Vagina (tissue), 2 donors: Measurements from ENCODE around the gene ARHGAP23. TPM values are rescaled to one million over a fixed set of nuclear protein-coding genes. Genes with fewer than 3 reads are reported as not detected.

Experiments
- DNase-seq, 2 donors: peaks; one replicate each; pipeline ENCODE4 v3.0.0-alpha.2; 2017; ENCODE audit errors: extremely low spot score in 2 of 2
- H3K27ac ChIP-seq: fragments of 200-600 bp; sonication (generic); one replicate; pipeline ENCODE4 v1.5.1; 2019
- H3K27me3 ChIP-seq: fragments of 200-600 bp; sonication (generic); one replicate; pipeline ENCODE4 v1.5.1; 2019
- H3K36me3 ChIP-seq, 2 donors: fragments of 200-600 bp; sonication (generic); one replicate each; pipeline ENCODE4 v1.5.1; 2017 to 2019
- H3K4me1 ChIP-seq: fragments of 200-600 bp; sonication (generic); one replicate; pipeline ENCODE4 v1.5.1; 2019
- H3K4me3 ChIP-seq, 2 donors: fragments of 200-600 bp; sonication (generic); 1 replicate in 1 of 2; 2 replicates in 1 of 2; pipeline ENCODE4 v1.5.1; 2016 to 2019
- H3K9me3 ChIP-seq: fragments of 200-600 bp; sonication (generic); one replicate; pipeline ENCODE4 v1.5.1; 2019
- POLR2A ChIP-seq, 2 donors: fragments of 450-650 bp; IDR thresholded peaks; one replicate each; pipeline ENCODE4 v1.6.1; 2017; ENCODE audit warnings: antibody characterized with exemption in 2 of 2, mild to moderate bottlenecking in 2 of 2, moderate library complexity in 2 of 2
- POLR2AphosphoS5 ChIP-seq, 2 donors: sonication (generic); formaldehyde crosslinking; IDR thresholded peaks; one replicate each; pipeline ENCODE4 v1.9.0; 2017; ENCODE audit warnings: antibody characterized with exemption in 2 of 2, mild to moderate bottlenecking in 2 of 2, low read depth in 1 of 2; ENCODE audit not compliant: insufficient read depth in 1 of 2
- intact Hi-C: fragments of 100-400 bp; cut with DNase I; formaldehyde crosslinking; loops from one replicate; pipeline ENCODE4 v1.15.1; 2023
- total RNA-seq: library from RNA; depleted of rRNA; stranded (reverse); fragments of >200 nt; gene quantifications from one replicate; pipeline ENCODE4 v1.2.3, GENCODE V29; 2016
- TF ChIP-seq, protein P1 (sequence below), 3 experiments: fragments of 450-650 bp in 2 of 3; fragments of 200-600 bp in 1 of 3; sonication (generic) in 1 of 3; IDR thresholded peaks; one replicate each; pipeline ENCODE4 v1.5.1; 2017 to 2019; ENCODE audit warnings: antibody characterized with exemption in 3 of 3, mild to moderate bottlenecking in 2 of 3, moderate library complexity in 2 of 3

ARHGAP23 gene
- total RNA-seq, 1 donor from 2014 or later, result 70.2 TPM

GRCh38 chr17:38405654-38406053 lies 22.6 kb upstream of the ARHGAP23 start:
- Histone ChIP-seq H3K27me3 (no peaks in the 10 kb centered on the region), H3K4me1 (no peaks in the 10 kb centered on the region), H3K36me3 (peaks cover 0 to 2% of the 10 kb centered on the region in 2 donors), H3K4me3 (no peak overlapping the region), H3K9me3 (no peaks in the 10 kb centered on the region), H3K27ac (no peak overlapping the region)
- intact Hi-C loops, result no loop called here
- TF ChIP-seq POLR2A (IDR thresholded peaks at IDR 0.05) (no peak), POLR2AphosphoS5 (IDR thresholded peaks at IDR 0.05; ENCODE audit: insufficient read depth in 1 of 2, low read depth in 1 of 2) (no peak)
- TF ChIP-seq, protein P1, sequence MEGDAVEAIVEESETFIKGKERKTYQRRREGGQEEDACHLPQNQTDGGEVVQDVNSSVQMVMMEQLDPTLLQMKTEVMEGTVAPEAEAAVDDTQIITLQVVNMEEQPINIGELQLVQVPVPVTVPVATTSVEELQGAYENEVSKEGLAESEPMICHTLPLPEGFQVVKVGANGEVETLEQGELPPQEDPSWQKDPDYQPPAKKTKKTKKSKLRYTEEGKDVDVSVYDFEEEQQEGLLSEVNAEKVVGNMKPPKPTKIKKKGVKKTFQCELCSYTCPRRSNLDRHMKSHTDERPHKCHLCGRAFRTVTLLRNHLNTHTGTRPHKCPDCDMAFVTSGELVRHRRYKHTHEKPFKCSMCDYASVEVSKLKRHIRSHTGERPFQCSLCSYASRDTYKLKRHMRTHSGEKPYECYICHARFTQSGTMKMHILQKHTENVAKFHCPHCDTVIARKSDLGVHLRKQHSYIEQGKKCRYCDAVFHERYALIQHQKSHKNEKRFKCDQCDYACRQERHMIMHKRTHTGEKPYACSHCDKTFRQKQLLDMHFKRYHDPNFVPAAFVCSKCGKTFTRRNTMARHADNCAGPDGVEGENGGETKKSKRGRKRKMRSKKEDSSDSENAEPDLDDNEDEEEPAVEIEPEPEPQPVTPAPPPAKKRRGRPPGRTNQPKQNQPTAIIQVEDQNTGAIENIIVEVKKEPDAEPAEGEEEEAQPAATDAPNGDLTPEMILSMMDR (IDR thresholded peaks at IDR 0.05), result no peak
- no peak for DNase-seq

DNA sequence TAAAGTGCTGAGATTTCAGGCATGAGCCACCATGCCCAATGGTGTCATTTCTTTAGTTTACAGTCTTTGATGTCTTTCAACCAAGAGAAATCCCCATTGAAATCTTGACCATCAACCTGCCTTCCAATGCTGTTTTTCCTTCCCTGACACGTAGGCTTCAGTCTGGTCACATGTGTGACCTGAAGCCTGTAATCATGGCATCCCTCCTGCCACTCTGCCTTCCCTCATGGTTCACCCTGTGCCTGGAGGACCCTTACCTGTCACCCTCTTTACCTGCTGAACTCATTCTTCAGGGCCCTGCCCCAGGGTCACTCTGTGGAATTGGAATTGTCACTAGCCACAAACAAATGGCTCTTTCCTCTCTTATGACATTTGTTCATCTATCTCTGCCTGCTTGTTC lies 18.1 kb upstream of the ARHGAP23 start:
- H3K27ac ChIP-seq, result no peak overlapping the region
- no peak overlapping the region for H3K4me3 ChIP-seq
- H3K36me3 ChIP-seq, result no peaks in the 10 kb centered on the region
- H3K4me1 ChIP-seq, result peaks cover 6% of the 10 kb centered on the region
- peak in 1 of 2 donors; percentile 60 for DNase-seq
- no peak for TF ChIP-seq POLR2A (IDR thresholded peaks at IDR 0.05)
- TF ChIP-seq, protein P1 (IDR thresholded peaks at IDR 0.05), result no peak
- TF ChIP-seq POLR2AphosphoS5 (IDR thresholded peaks at IDR 0.05; ENCODE audit: insufficient read depth in 1 of 2, low read depth in 1 of 2), result no peak
- intact Hi-C loops, result loop anchor here (2.0 kb wide), 1 partner anchor 61 kb away; no protein-coding TSS in a partner anchor
- H3K27me3 ChIP-seq, result no peaks in the 10 kb centered on the region
- H3K9me3 ChIP-seq, result no peaks in the 10 kb centered on the region

GRCh38 chr17:38415250-38416194 lies 12.7 kb upstream of the ARHGAP23 start:
- no peak overlapping the region for H3K4me3 ChIP-seq
- DNase-seq, result no peak
- no peaks in the 10 kb centered on the region for H3K9me3 ChIP-seq
- intact Hi-C loops, result no loop called here
- peaks cover 4% of the 10 kb centered on the region for H3K27me3 ChIP-seq
- no peaks in the 10 kb centered on the region for H3K36me3 ChIP-seq
- TF ChIP-seq POLR2AphosphoS5 (IDR thresholded peaks at IDR 0.05; ENCODE audit: insufficient read depth in 1 of 2, low read depth in 1 of 2), result no peak
- TF ChIP-seq, protein P1 (IDR thresholded peaks at IDR 0.05), result no peak
- no peak for TF ChIP-seq POLR2A (IDR thresholded peaks at IDR 0.05)
- no peak overlapping the region for H3K27ac ChIP-seq
- peaks cover 26% of the 10 kb centered on the region for H3K4me1 ChIP-seq

GRCh38 chr17:38416840-38417209 lies 11.4 kb upstream of the ARHGAP23 start:
- H3K27ac ChIP-seq, result no peak overlapping the region
- no peak for DNase-seq
- H3K27me3 ChIP-seq, result peaks cover 4% of the 10 kb centered on the region
- H3K36me3 ChIP-seq, result no peaks in the 10 kb centered on the region
- H3K4me1 ChIP-seq, result peaks cover 39% of the 10 kb centered on the region
- H3K4me3 ChIP-seq, result no peak overlapping the region
- intact Hi-C loops, result no loop called here
- TF ChIP-seq, protein P1 (IDR thresholded peaks at IDR 0.05), result no peak
- TF ChIP-seq POLR2A (IDR thresholded peaks at IDR 0.05), result no peak
- no peak for TF ChIP-seq POLR2AphosphoS5 (IDR thresholded peaks at IDR 0.05; ENCODE audit: insufficient read depth in 1 of 2, low read depth in 1 of 2)
- H3K9me3 ChIP-seq, result no peaks in the 10 kb centered on the region
